ENCODE results near the gene ANKRD37.

The ANKRD37 gene

DNA sequence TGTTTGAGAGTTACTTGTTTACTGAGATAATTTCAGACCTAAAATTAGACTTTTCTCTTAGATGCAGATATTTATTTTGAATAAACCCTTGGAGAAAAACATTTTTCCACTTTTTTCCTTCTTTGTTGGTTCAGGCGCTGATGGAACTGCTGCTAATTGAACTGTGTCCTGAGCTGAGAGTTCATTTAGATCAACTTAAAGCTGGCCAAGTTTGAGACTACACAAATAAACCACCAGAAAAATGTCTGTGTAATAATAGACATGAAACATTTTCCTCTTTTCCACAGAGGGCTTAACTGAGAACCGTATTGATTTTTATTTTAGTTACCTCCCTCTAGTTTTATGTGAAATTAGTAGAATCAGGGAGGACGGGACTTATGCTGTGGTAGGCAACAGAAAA is 33.4 kb upstream of the ANKRD37 start:
- no peak overlapping the region for H3K23ac ChIP-seq (ENCODE audit: low read length in 2 of 2)
- H3K27me3 ChIP-seq (ENCODE audit: control insufficient read depth in 1 of 2, insufficient read depth in 1 of 2, low read length in 2 of 2) = no peaks in the 10 kb centered on the region
- no peak overlapping the region for H2AK5ac ChIP-seq (ENCODE audit: low read length, severe bottlenecking)
- H3K9ac ChIP-seq (ENCODE audit: low read length) = no peak overlapping the region
- no peak overlapping the region for H2BK120ac ChIP-seq (ENCODE audit: low read depth, low read length)
- H3K14ac ChIP-seq (ENCODE audit: low read length in 2 of 2) = no peak overlapping the region
- no peak overlapping the region for H4K8ac ChIP-seq (ENCODE audit: low read length)
- no peak overlapping the region for H3K4me3 ChIP-seq (ENCODE audit: insufficient read depth in 1 of 2, low read depth in 1 of 2, low read length in 2 of 2)
- no peak overlapping the region for H3K4ac ChIP-seq (ENCODE audit: low read depth in 1 of 2, low read length in 2 of 2)
- no peaks in the 10 kb centered on the region for H3K9me3 ChIP-seq (ENCODE audit: control insufficient read depth, low read length)
- H3K79me1 ChIP-seq (replicated peaks; ENCODE audit: low read length, poor library complexity, severe bottlenecking) = no peaks in the 10 kb centered on the region
- WGBS = no CpG with 5 or more reads among the region's 3 CpGs
- no peak overlapping the region for H4K91ac ChIP-seq (ENCODE audit: low read length)
- no peak overlapping the region for H2BK15ac ChIP-seq (ENCODE audit: low read depth, poor library complexity, severe bottlenecking)
- H2AFZ ChIP-seq (ENCODE audit: low read depth, low read length) = no peak overlapping the region
- peaks cover 2 to 17% of the 10 kb centered on the region in 2 experiments for H3K36me3 ChIP-seq (ENCODE audit: control insufficient read depth in 1 of 2, insufficient read depth in 2 of 2, low read depth in 1 of 2, low read length in 2 of 2)
- no peak for DNase-seq
- no peak overlapping the region for H3K18ac ChIP-seq (ENCODE audit: low read depth in 1 of 2, low read length in 2 of 2)
- H3K4me1 ChIP-seq (ENCODE audit: control insufficient read depth, insufficient read depth, low read depth, low read length) = no peaks in the 10 kb centered on the region
- no peak overlapping the region for H2BK5ac ChIP-seq (ENCODE audit: low read depth, low read length, poor library complexity, severe bottlenecking)
- no peak overlapping the region for H3K4me2 ChIP-seq (ENCODE audit: low read length, poor library complexity, severe bottlenecking)
- no peak overlapping the region for H2BK12ac ChIP-seq (ENCODE audit: low read length in 2 of 2)
- no peak overlapping the region for H3K27ac ChIP-seq (ENCODE audit: low read length, poor library complexity, severe bottlenecking)

DNA sequence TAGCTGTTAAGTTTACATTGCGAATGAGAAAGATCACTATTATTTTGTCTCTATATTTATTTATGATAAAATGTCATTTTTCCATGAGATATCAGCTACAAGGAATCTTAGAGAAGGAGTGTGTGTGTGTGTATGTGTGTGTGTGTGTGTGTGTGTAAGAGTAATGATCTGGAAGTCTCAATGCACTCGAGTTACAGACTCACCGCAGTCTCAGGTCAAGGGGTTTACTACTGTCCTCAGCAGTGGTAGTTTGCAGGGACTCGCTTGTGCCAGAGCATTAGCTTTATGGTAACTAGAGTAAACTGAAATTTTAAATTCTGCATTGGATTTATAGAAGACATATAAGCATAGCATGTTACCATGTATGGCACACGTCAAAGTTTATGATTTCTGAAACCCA is 31.8 kb upstream of the ANKRD37 start:
- Histone ChIP-seq H2BK15ac (ENCODE audit: low read depth, poor library complexity, severe bottlenecking) (no peak overlapping the region), H2BK12ac (ENCODE audit: low read length in 2 of 2) (no peak overlapping the region), H2AFZ (ENCODE audit: low read depth, low read length) (no peak overlapping the region), H2AK5ac (ENCODE audit: low read length, severe bottlenecking) (no peak overlapping the region), H3K4ac (ENCODE audit: low read depth in 1 of 2, low read length in 2 of 2) (no peak overlapping the region), H3K36me3 (ENCODE audit: control insufficient read depth in 1 of 2, insufficient read depth in 2 of 2, low read depth in 1 of 2, low read length in 2 of 2) (peaks cover 3 to 17% of the 10 kb centered on the region in 2 experiments), H3K4me1 (ENCODE audit: control insufficient read depth, insufficient read depth, low read depth, low read length) (no peaks in the 10 kb centered on the region), H4K91ac (ENCODE audit: low read length) (no peak overlapping the region), H3K4me3 (ENCODE audit: insufficient read depth in 1 of 2, low read depth in 1 of 2, low read length in 2 of 2) (no peak overlapping the region), H3K27ac (ENCODE audit: low read length, poor library complexity, severe bottlenecking) (no peak overlapping the region), H3K23ac (ENCODE audit: low read length in 2 of 2) (no peak overlapping the region), H3K79me1 (replicated peaks; ENCODE audit: low read length, poor library complexity, severe bottlenecking) (no peaks in the 10 kb centered on the region), H3K4me2 (ENCODE audit: low read length, poor library complexity, severe bottlenecking) (no peak overlapping the region), H3K18ac (ENCODE audit: low read depth in 1 of 2, low read length in 2 of 2) (no peak overlapping the region), H3K14ac (ENCODE audit: low read length in 2 of 2) (no peak overlapping the region), H4K8ac (ENCODE audit: low read length) (no peak overlapping the region), H3K9ac (ENCODE audit: low read length) (no peak overlapping the region), H3K27me3 (ENCODE audit: control insufficient read depth in 1 of 2, insufficient read depth in 1 of 2, low read length in 2 of 2) (no peaks in the 10 kb centered on the region), H2BK5ac (ENCODE audit: low read depth, low read length, poor library complexity, severe bottlenecking) (no peak overlapping the region), H3K9me3 (ENCODE audit: control insufficient read depth, low read length) (no peaks in the 10 kb centered on the region), H2BK120ac (ENCODE audit: low read depth, low read length) (no peak overlapping the region)
- DNase-seq = no peak
- 85% methylated on average over 3 of the region's 5 CpGs for WGBS

DNA sequence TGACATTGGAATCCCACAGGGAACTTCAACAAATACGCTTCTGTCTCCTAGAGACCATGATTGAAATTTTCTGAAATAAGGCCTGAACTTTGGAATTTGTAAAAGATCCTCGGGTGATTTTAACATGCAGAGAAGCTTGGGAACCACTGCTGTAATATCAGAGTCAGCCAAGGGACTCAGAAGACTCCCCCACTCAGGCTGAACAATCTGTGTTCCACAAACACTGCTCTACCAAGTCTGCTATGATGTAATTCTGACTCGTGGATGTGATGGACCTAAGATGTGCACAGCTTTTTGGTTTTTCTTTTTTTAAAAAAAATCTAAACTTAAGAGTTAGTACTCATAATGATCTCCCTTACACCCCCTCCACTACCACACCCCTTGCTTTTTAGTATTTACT is 26.9 kb upstream of the ANKRD37 start:
- Histone ChIP-seq H3K9ac (ENCODE audit: low read length) (no peak overlapping the region), H2BK15ac (ENCODE audit: low read depth, poor library complexity, severe bottlenecking) (no peak overlapping the region), H3K27ac (ENCODE audit: low read length, poor library complexity, severe bottlenecking) (no peak overlapping the region), H4K91ac (ENCODE audit: low read length) (no peak overlapping the region), H3K4ac (ENCODE audit: low read depth in 1 of 2, low read length in 2 of 2) (no peak overlapping the region), H2BK5ac (ENCODE audit: low read depth, low read length, poor library complexity, severe bottlenecking) (no peak overlapping the region), H2BK12ac (ENCODE audit: low read length in 2 of 2) (no peak overlapping the region), H3K18ac (ENCODE audit: low read depth in 1 of 2, low read length in 2 of 2) (no peak overlapping the region), H3K4me2 (ENCODE audit: low read length, poor library complexity, severe bottlenecking) (no peak overlapping the region), H3K79me1 (replicated peaks; ENCODE audit: low read length, poor library complexity, severe bottlenecking) (no peaks in the 10 kb centered on the region), H3K27me3 (ENCODE audit: control insufficient read depth in 1 of 2, insufficient read depth in 1 of 2, low read length in 2 of 2) (no peaks in the 10 kb centered on the region), H3K4me1 (ENCODE audit: control insufficient read depth, insufficient read depth, low read depth, low read length) (no peaks in the 10 kb centered on the region), H3K23ac (ENCODE audit: low read length in 2 of 2) (no peak overlapping the region), H2AK5ac (ENCODE audit: low read length, severe bottlenecking) (no peak overlapping the region), H3K9me3 (ENCODE audit: control insufficient read depth, low read length) (no peaks in the 10 kb centered on the region), H4K8ac (ENCODE audit: low read length) (no peak overlapping the region), H2BK120ac (ENCODE audit: low read depth, low read length) (no peak overlapping the region), H2AFZ (ENCODE audit: low read depth, low read length) (no peak overlapping the region), H3K36me3 (ENCODE audit: control insufficient read depth in 1 of 2, insufficient read depth in 2 of 2, low read depth in 1 of 2, low read length in 2 of 2) (peaks cover 9 to 31% of the 10 kb centered on the region in 2 experiments), H3K14ac (ENCODE audit: low read length in 2 of 2) (no peak overlapping the region), H3K4me3 (ENCODE audit: insufficient read depth in 1 of 2, low read depth in 1 of 2, low read length in 2 of 2) (no peak overlapping the region)
- no peak for DNase-seq
- WGBS = 90% methylated on average over 2 of the region's 3 CpGs

DNA sequence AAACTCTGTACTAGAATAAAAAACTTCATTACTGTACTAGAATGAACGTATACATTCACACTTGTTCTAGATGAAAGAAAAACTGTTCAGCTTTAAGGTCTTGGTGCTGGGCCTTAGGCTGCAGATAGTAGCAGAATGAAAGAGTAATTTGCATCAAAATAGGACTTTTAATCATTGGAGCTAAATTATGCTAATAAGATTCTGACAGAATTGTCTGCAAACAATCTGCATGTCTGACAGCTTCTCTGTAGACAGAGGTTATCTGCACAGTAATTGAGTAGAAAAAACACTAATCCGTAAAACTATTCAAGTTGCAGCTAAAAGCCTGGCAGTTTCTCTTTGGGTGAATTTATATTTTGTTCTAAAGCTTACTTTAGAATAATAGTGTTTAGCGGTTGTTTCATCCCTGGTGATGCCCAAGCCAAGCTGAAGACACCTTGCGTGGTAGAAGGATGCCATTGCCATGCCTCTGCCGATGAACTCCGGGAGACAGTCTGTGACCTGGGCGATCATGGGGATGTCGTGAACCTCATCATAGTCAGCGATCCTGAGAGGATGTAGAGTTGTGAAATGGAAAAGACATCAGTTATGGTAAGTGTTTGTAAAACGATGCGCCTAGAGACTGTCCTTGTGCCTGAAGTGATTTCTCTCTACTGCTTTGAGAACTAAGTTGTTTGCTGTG is 26.2 kb upstream of the ANKRD37 start:
- no peak overlapping the region for H2BK5ac ChIP-seq (ENCODE audit: low read depth, low read length, poor library complexity, severe bottlenecking)
- DNase-seq = no peak
- H2BK12ac ChIP-seq (ENCODE audit: low read length in 2 of 2) = no peak overlapping the region
- H3K9me3 ChIP-seq (ENCODE audit: control insufficient read depth, low read length) = no peaks in the 10 kb centered on the region
- no peak overlapping the region for H2BK15ac ChIP-seq (ENCODE audit: low read depth, poor library complexity, severe bottlenecking)
- no peak overlapping the region for H3K27ac ChIP-seq (ENCODE audit: low read length, poor library complexity, severe bottlenecking)
- H3K36me3 ChIP-seq (ENCODE audit: control insufficient read depth in 1 of 2, insufficient read depth in 2 of 2, low read depth in 1 of 2, low read length in 2 of 2) = peaks cover 9 to 31% of the 10 kb centered on the region in 2 experiments
- H3K27me3 ChIP-seq (ENCODE audit: control insufficient read depth in 1 of 2, insufficient read depth in 1 of 2, low read length in 2 of 2) = no peaks in the 10 kb centered on the region
- no peak overlapping the region for H2AFZ ChIP-seq (ENCODE audit: low read depth, low read length)
- WGBS = over 99% methylated on average over 10 of the region's 11 CpGs
- no peak overlapping the region for H3K9ac ChIP-seq (ENCODE audit: low read length)
- H2BK120ac ChIP-seq (ENCODE audit: low read depth, low read length) = no peak overlapping the region
- no peak overlapping the region for H3K4me2 ChIP-seq (ENCODE audit: low read length, poor library complexity, severe bottlenecking)
- no peak overlapping the region for H3K23ac ChIP-seq (ENCODE audit: low read length in 2 of 2)
- no peaks in the 10 kb centered on the region for H3K79me1 ChIP-seq (replicated peaks; ENCODE audit: low read length, poor library complexity, severe bottlenecking)
- no peak overlapping the region for H4K8ac ChIP-seq (ENCODE audit: low read length)
- no peak overlapping the region for H3K14ac ChIP-seq (ENCODE audit: low read length in 2 of 2)
- no peak overlapping the region for H3K18ac ChIP-seq (ENCODE audit: low read depth in 1 of 2, low read length in 2 of 2)
- H3K4ac ChIP-seq (ENCODE audit: low read depth in 1 of 2, low read length in 2 of 2) = no peak overlapping the region
- H3K4me1 ChIP-seq (ENCODE audit: control insufficient read depth, insufficient read depth, low read depth, low read length) = no peaks in the 10 kb centered on the region
- no peak overlapping the region for H4K91ac ChIP-seq (ENCODE audit: low read length)
- no peak overlapping the region for H3K4me3 ChIP-seq (ENCODE audit: insufficient read depth in 1 of 2, low read depth in 1 of 2, low read length in 2 of 2)
- no peak overlapping the region for H2AK5ac ChIP-seq (ENCODE audit: low read length, severe bottlenecking)

All from mesenchymal stem cell (in vitro differentiated cells and primary cell).